ENCODE results near the gene ZNF365.

GRCh38 chr10:62376071-62377025, 2.2 kb downstream of the ZNF365 start:
- TF ChIP-seq POLR2A (IDR thresholded peaks at IDR 0.05): no peak
- no peak for TF ChIP-seq CTCF (IDR thresholded peaks at IDR 0.05)

Data from vagina (tissue), 2 donors.